Stomach smooth muscle (tissue), 2 donors: ENCODE data around the gene BEND3.
"Not testable (repeated sequence)": the region's sequence is repeated elsewhere in the genome, so short reads cannot be mapped to it uniquely, and the experiment has no call there.

Source experiments
- H3K27ac ChIP-seq: one replicate; pipeline ENCODE4 v1.7.0; 2013; ENCODE audit warnings: mild to moderate bottlenecking, low read length, inconsistent platforms
- H3K27me3 ChIP-seq, 2 donors: one replicate each; pipeline ENCODE4 v1.7.0; 2013; ENCODE audit warnings: low read length in 2 of 2; ENCODE audit not compliant: insufficient read depth in 2 of 2, control insufficient read depth in 1 of 2
- H3K36me3 ChIP-seq, 2 donors: one replicate each; pipeline ENCODE4 v1.7.0; 2013; ENCODE audit warnings: low read length in 2 of 2; ENCODE audit not compliant: control insufficient read depth in 2 of 2, insufficient read depth in 2 of 2
- H3K4me1 ChIP-seq: one replicate; pipeline ENCODE4 v1.7.0; 2013; ENCODE audit warnings: low read length; ENCODE audit not compliant: control insufficient read depth, insufficient read depth
- H3K4me3 ChIP-seq, 2 donors: one replicate each; pipeline ENCODE4 v1.7.0; 2013; ENCODE audit warnings: low read length in 2 of 2
- H3K9ac ChIP-seq, 2 donors: one replicate each; pipeline ENCODE4 v1.7.0; 2013; ENCODE audit warnings: low read length in 2 of 2, mild to moderate bottlenecking in 1 of 2
- H3K9me3 ChIP-seq, 2 donors: one replicate each; pipeline ENCODE4 v1.7.0; 2013; ENCODE audit warnings: low read length in 2 of 2; ENCODE audit not compliant: control insufficient read depth in 2 of 2
- donor health status: healthy.
- donor health status: Pancreatic carcinoma.

BEND3 gene

DNA sequence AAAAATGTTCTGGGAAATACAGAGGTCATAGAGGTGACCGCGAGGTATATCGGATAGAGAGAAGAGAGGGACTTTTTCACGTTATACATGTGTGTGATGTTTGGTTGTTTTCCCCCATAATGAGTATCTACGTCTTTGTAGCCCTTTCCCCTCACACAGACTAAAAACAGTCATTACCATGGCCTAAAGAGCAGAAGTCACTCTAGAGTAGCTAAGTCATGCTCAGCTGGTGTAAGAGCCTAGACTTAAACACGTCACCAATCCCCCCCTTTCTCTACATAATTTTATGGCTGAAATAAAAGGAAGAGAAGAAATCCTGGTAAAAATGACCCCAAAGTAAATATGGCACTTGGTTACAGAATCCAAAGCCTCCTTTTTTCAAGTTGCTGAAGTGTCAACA lies 6.0 kb upstream of the BEND3 start:
- Histone ChIP-seq H3K36me3 (no peaks in the 10 kb centered on the region), H3K9ac (no peak overlapping the region)

DNA sequence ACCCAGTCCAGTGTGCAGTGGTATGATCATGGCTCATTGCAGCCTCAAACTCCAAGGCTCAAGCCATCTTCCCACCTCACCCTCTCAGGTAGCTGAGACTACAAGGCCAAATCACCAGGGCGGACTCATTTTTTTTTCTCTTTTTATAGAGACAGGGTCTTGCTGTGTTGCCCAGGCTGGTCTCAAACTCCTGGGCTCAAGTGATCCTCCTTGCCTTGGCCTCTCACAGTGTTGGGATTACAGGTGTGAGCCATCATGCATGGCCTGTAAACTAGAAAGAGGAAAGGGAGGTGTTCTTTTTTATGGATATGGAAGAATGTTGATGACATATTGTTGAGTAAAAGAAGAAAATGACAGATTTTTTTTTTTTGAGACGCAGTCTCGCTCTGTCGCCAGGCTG lies 5.1 kb upstream of the BEND3 start:
- no peak overlapping the region for H3K4me3 ChIP-seq
- H3K4me1 ChIP-seq, result peaks cover 10% of the 10 kb centered on the region
- no peak overlapping the region for H3K27ac ChIP-seq
- no peaks in the 10 kb centered on the region for H3K36me3 ChIP-seq
- H3K27me3 ChIP-seq, result peaks cover 3 to 16% of the 10 kb centered on the region in 2 donors
- H3K9me3 ChIP-seq, result no peaks in the 10 kb centered on the region
- H3K9ac ChIP-seq, result no peak overlapping the region

More for the DNA sequence above, 6.0 kb upstream of the BEND3 start:
- Histone ChIP-seq H3K9me3 (no peaks in the 10 kb centered on the region), H3K27me3 (peaks cover 5 to 13% of the 10 kb centered on the region in 2 donors), H3K27ac (no peak overlapping the region), H3K4me1 (peaks cover 5% of the 10 kb centered on the region), H3K4me3 (no peak overlapping the region)

DNA sequence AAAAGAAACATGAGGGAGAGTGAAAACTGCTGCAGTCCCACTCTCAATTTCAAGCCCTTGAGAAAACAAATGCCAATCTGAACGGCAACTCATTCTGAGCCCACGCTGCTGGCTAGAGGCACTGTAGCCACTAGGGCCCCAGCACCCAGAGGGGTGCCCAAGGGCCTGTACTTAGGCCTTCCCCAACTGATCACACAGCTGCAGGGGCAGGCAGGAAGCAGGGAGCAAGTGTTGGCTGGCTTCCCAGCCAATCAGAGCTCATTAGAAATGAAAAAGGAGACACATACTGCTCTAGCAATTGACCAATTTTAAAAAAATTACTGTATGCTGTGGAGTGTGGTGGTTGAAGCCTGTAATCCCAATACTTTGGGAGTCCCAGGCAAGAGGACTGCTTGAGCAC lies 3.7 kb upstream of the BEND3 start:
- Histone ChIP-seq H3K36me3 (no peaks in the 10 kb centered on the region), H3K27me3 (peaks cover 3 to 16% of the 10 kb centered on the region in 2 donors), H3K27ac (no peak overlapping the region), H3K4me1 (peaks cover 11% of the 10 kb centered on the region), H3K9ac (no peak overlapping the region), H3K4me3 (no peak overlapping the region), H3K9me3 (no peaks in the 10 kb centered on the region)

DNA sequence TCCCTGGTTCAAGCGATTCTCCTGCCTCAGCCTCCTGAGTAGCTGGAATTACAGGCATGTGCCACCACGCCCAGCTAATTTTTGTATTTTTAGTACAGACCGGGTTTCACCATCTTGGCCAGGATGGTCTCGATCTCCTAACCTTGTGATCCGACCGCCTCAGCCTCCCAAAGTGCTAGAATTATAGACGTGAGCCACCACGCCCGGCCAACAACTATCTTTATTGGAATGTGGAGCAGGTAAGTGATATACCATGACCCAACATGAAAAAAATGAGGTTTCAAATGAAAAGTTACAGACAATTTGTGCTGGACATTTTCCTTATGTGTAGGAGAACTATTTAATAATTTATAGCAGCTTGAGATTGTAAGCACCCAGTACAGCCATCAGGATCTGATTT lies 3.2 kb upstream of the BEND3 start:
- H3K36me3 ChIP-seq, H3K9me3 ChIP-seq, H3K27ac ChIP-seq, H3K9ac ChIP-seq, H3K4me3 ChIP-seq: not testable (repeated sequence)
- peaks cover 3 to 16% of the 10 kb centered on the region in 2 donors for H3K27me3 ChIP-seq
- H3K4me1 ChIP-seq, result peaks cover 15% of the 10 kb centered on the region

DNA sequence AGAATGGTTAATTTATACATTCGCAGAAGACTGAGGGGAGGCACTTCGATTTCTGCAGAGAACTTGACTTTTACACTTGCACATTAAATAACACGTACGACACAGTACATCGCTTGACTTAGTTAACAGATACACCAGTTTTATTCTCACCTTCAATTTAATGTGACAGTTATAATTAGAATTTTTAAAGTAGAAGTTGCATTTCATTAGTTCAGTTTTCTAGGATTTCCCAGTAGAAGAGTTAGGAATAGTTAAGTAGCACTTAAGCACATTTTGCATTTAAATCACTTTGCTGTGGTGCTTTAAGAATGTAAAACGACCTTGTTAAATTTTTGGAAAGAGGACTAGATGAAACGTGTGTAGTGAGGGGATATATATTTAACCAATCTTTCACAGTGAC lies 1.6 kb upstream of the BEND3 start:
- H3K4me3 ChIP-seq, result no peak overlapping the region
- H3K9ac ChIP-seq, result no peak overlapping the region
- H3K27me3 ChIP-seq, result peaks cover 3 to 16% of the 10 kb centered on the region in 2 donors
- H3K9me3 ChIP-seq, result no peaks in the 10 kb centered on the region
- peaks cover 17% of the 10 kb centered on the region for H3K4me1 ChIP-seq
- no peak overlapping the region for H3K27ac ChIP-seq
- no peaks in the 10 kb centered on the region for H3K36me3 ChIP-seq

DNA sequence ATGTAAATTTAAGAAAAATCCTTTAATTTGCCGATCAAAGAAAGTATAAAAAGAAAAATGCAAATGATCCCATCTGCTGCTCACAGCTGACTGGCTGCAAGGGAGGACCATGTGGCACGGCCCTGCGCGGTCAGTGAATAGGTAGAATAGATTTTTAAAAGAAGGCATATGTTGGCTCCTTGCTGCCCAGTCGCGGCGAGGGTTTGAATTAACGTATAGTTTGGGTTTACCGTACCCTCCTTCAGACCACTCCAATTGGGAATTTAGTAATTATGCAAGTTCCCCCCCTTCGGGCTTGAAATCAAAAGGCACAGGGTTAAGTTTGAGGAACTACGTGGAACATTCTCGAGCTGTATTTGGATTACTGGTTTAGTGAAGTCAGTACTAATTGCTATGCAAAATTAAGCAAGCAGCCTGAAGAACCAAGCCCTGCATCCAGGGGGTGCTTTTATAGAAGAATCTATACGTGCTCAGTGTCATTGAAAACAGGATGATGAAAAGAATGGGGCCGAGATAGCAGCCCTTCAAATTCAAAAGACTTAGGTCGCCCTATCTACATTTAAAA lies 1.1 kb upstream of the BEND3 start:
- Histone ChIP-seq H3K9ac (peak overlapping the region in 1 of 2 donors; percentile 31), H3K9me3 (no peaks in the 10 kb centered on the region), H3K27ac (no peak overlapping the region), H3K4me1 (peaks cover 17% of the 10 kb centered on the region), H3K4me3 (peak overlapping the region; percentile 70 to 78), H3K27me3 (peaks cover 3 to 16% of the 10 kb centered on the region in 2 donors), H3K36me3 (no peaks in the 10 kb centered on the region)

DNA sequence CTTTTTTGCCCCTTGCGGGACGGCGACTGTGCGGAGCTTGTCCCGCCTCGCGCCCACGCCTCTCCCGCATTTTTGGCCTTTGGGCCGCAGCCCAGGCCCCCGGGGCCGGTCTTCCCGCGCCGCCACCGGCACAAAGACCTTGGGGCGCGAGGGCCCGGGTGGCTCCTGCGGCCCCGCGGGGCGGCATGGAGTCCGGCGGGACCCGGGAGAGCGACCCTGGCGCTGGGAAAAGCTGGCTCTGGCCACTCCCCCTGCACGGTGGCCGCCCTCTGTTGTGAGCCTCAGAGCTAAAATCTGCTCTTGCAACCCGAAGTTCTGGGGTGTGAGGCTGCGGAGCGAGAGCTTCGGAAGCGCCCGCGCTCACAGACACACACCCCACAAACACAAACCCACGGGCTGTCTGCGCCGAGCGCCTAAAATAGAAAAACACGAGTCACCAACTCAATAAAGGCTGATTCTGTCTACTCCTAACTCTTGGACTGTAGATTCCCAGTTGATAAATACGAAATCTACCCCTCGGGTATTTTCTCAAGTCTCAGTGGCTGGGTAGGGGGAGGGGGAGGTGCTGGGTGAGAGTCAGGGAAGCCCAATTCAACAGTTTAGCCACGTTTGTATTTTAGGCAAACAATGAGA lies 496 bp upstream of the BEND3 start:
- peaks cover 3 to 16% of the 10 kb centered on the region in 2 donors for H3K27me3 ChIP-seq
- H3K4me3 ChIP-seq, result peak overlapping the region; percentile 70 to 78
- no peaks in the 10 kb centered on the region for H3K9me3 ChIP-seq
- no peaks in the 10 kb centered on the region for H3K36me3 ChIP-seq
- peak overlapping the region; percentile 31 to 36 for H3K9ac ChIP-seq
- H3K4me1 ChIP-seq, result peaks cover 17% of the 10 kb centered on the region
- H3K27ac ChIP-seq, result no peak overlapping the region

DNA sequence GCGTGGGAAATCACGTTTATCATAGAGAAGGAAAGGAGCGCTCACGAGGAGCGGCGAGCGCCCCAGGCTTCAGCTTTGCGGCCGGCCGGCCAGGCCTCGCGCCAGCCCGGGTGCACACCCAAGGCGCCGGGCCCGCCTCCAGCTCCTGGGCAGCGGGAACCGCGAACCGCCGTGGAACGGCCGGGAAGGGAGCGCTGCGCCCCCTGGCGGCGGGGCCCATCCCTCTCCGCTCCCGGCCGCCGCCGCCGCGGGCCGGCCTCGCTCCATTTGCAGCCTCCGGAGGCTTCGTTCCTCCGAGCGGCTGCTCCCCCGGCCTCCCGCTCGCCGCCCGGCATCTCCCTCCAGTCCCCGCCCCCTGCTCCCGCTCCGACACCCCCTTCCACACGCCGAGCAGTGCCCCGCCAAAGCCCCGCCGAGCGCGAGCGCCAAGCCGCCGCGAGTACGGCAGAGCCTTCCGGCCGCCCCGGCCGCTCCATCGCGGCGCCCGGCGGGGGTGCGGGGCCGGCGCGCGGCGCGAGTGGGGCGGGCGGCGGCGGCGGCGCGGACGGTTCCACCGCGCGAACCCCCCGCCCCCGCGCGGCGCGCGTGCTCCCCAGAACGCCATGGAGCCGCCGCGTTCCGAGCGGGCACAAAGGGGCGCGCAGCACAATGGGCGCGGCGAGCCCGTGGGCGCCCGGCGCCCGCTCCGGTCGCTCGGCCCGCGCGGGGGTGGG lies 946 bp downstream of the BEND3 start:
- H3K4me3 ChIP-seq, result peak overlapping the region; percentile 76 to 77
- H3K9me3 ChIP-seq, result no peaks in the 10 kb centered on the region
- no peak overlapping the region for H3K27ac ChIP-seq
- H3K4me1 ChIP-seq, result peaks cover 17% of the 10 kb centered on the region
- H3K9ac ChIP-seq, result peak overlapping the region; percentile 66 to 72
- H3K36me3 ChIP-seq, result no peaks in the 10 kb centered on the region
- H3K27me3 ChIP-seq, result peaks cover 0 to 16% of the 10 kb centered on the region in 2 donors

DNA sequence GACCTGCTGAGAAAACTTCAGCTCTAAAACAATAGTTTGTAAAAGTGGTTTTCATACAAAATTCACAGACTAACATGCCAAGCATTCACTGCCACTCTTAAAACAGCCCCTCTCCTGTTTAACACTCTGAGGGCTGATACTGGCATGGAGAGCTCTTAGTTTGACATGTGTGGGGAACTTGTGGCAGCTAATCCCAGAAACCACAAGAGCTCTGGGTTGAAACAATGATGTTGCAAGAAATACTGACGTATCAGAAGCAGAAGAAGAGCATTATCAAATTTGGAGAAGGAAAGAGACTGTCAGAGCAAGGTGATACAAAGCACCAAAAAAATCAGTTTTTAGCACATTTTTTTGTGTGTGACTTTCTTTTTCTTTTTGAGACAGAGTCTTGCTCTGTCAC lies 5.1 kb downstream of the BEND3 start:
- Histone ChIP-seq H3K4me3 (no peak overlapping the region), H3K4me1 (peaks cover 8% of the 10 kb centered on the region), H3K27ac (no peak overlapping the region), H3K9me3 (no peaks in the 10 kb centered on the region), H3K9ac (no peak overlapping the region), H3K27me3 (peaks cover 0 to 2% of the 10 kb centered on the region in 2 donors), H3K36me3 (no peaks in the 10 kb centered on the region)

DNA sequence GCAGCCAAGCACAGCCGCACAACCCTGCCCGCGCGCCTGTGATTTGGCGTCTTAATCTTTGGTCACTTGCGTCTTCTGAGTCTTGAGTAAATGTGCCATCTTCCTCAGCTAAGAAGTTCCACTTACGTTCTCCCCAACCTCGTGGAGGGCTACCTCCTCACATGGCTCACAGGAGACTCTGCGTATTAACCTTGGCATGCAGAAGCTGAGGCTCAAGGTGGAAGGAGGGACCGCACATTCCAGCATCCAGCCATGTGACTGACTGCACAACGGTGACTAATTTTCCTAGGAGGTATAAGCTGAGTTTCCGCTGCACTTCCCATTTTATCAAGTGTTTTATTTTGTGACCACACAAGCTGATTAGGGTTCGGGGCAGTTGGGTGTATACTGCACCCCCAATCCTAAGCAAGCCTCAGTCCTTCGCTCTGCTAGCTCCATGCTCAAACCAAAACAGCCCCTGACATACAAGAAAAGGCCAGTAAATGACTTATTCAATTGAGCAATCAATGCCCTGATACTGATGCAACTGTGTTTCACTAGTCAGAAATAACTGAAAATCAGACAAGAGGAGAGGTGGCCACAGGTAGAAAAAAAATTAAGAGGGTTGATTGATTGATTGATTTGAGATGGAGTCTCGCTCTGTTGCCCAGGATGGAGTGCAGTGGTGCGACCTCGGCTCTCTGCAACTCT lies 7.0 kb downstream of the BEND3 start:
- H3K9ac ChIP-seq, result no peak overlapping the region
- no peaks in the 10 kb centered on the region for H3K9me3 ChIP-seq
- no peak overlapping the region for H3K27ac ChIP-seq
- no peak overlapping the region for H3K4me3 ChIP-seq
- no peaks in the 10 kb centered on the region for H3K36me3 ChIP-seq
- peaks cover 0 to 2% of the 10 kb centered on the region in 2 donors for H3K27me3 ChIP-seq
- H3K4me1 ChIP-seq, result peaks cover under 1% of the 10 kb centered on the region
